GM21825 (cell line): ENCODE results near the gene UBB.

ENCODE experiments used
- ATAC-seq: cut with Tn5 transposase; IDR thresholded peaks from one replicate; pipeline ENCODE4 v1.9.1; 2021; ENCODE audit warnings: mild to moderate bottlenecking, moderate library complexity; ENCODE audit not compliant: unreplicated experiment

Gene UBB

GRCh38 chr17:16417399-16417798, 36.5 kb downstream of the UBB start:
- no peak for ATAC-seq

GRCh38 chr17:16417896-16418684, 37.2 kb downstream of the UBB start:
- no peak for ATAC-seq

GRCh38 chr17:16418685-16419068, 37.8 kb downstream of the UBB start:
- ATAC-seq, result no peak

- peak; percentile 34 for ATAC-seq
Observed at GRCh38 chr17:16419074-16419928, 38.4 kb downstream of the UBB start.

GRCh38 chr17:16419929-16420271, 39.0 kb downstream of the UBB start:
- ATAC-seq, result no peak

- ATAC-seq, result no peak
Observed at GRCh38 chr17:16422416-16422815, 41.5 kb downstream of the UBB start.

- no peak for ATAC-seq
Observed at GRCh38 chr17:16423226-16423872, 42.5 kb downstream of the UBB start.

GRCh38 chr17:16425202-16425601, 44.3 kb downstream of the UBB start:
- no peak for ATAC-seq

GRCh38 chr17:16425698-16426659, 45.1 kb downstream of the UBB start:
- no peak for ATAC-seq

- ATAC-seq, result no peak
Observed at GRCh38 chr17:16427020-16427419, 46.1 kb downstream of the UBB start.

- ATAC-seq, result no peak
Observed at GRCh38 chr17:16428098-16428882, 47.4 kb downstream of the UBB start.

- ATAC-seq, result no peak
Observed at GRCh38 chr17:16429083-16429482, 48.2 kb downstream of the UBB start.

- ATAC-seq, result no peak
Observed at GRCh38 chr17:16430650-16431049, 49.8 kb downstream of the UBB start.

GRCh38 chr17:16432017-16432416, 51.1 kb downstream of the UBB start:
- no peak for ATAC-seq
